ENCODE measurements around the gene MRPS7. TPM values are rescaled to one million over a fixed set of nuclear protein-coding genes. Genes with fewer than 3 reads are reported as not detected.
A peak's percentile ranks its signal among the peaks of the same experiment; 100 is the strongest.

The MRPS7 gene
- total and polyA plus RNA-seq, 2 donors (not counting 1 experiment from before 2014, with no cell fraction given), result 25.1 to 42.6 TPM

DNA sequence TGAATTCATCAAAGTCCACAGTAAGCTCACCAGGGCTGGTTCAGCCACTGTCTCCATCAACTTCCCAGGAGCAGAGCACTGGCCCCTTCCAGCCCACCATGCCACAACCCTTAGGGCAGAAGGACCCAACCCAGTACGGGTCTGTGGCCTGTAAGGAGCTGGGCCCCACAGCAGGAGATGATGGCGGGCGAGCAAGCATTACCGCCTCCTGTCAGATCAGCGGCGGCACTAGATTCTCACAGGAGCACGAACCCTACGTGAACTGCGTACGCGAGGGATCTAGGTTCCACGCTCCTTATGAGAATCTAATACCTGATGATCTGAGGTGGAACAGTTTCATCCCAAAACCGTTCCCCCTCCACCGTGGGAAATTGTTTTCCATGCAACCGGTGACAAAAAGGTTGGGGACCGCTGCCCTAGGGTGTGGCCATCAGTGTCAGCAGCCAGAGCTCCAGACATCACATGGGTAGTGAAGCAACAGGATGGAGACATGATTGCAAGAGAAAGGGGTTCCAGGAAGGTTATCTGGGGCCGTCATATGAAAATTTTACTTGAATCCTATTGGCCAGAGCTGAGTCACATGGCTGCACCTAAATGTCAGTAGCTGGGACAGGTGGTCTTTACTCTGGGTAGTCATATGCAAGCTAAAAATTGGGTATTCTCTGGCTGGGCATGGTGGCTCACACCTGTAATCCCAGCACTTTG is 40.0 kb downstream of the MRPS7 start:
- Histone ChIP-seq H3K9me3 (ENCODE audit: control extremely low read depth in 1 of 3, control insufficient read depth in 2 of 3, insufficient read depth in 1 of 3, low read length in 2 of 3) (peaks cover 0 to 2% (median 0%) of the 10 kb centered on the region in 3 donors), H3K9ac (ENCODE audit: low read length) (no peak overlapping the region), H3K4me1 (ENCODE audit: control insufficient read depth in 2 of 2, insufficient read depth in 2 of 2, low read length in 2 of 2) (peaks cover 17 to 22% of the 10 kb centered on the region in 2 donors), H4K20me1 (ENCODE audit: control insufficient read depth, insufficient read depth, low read length, poor library complexity, severe bottlenecking) (no peaks in the 10 kb centered on the region), H3K4me2 (replicated peaks; ENCODE audit: low read depth, low read length, poor library complexity, severe bottlenecking) (no peak overlapping the region), H3K27me3 (replicated peaks in 1 of 4; ENCODE audit: control extremely low read depth in 1 of 4, control insufficient read depth in 3 of 4, insufficient read depth in 4 of 4, low read length in 3 of 4) (no peaks in the 10 kb centered on the region), H3K79me2 (ENCODE audit: control insufficient read depth, insufficient read depth, low read length) (peaks cover 40% of the 10 kb centered on the region), H3K36me3 (replicated peaks in 1 of 2; ENCODE audit: control extremely low read depth in 1 of 2, control insufficient read depth in 1 of 2, extremely low read depth in 1 of 2, insufficient read depth in 2 of 2, low read length in 1 of 2) (no peaks in the 10 kb centered on the region), H2AFZ (ENCODE audit: insufficient read depth, low read depth, low read length, poor library complexity, severe bottlenecking) (no peak overlapping the region), H3K27ac (ENCODE audit: low read length in 2 of 2) (no peak overlapping the region), H3K4me3 (ENCODE audit: control extremely low read depth in 1 of 5, extremely low read depth in 1 of 5, insufficient read depth in 1 of 5, low read depth in 2 of 5, low read length in 4 of 5) (no peak overlapping the region)
- DNase-seq (no peak), ATAC-seq (ENCODE audit: low read depth) (no peak)
- ChIA-PET CTCF (interaction anchor here (1.1 to 1.2 kb wide), 2 partner anchors 8 to 52 kb away, joined by 3 to 4 read pairs; no protein-coding TSS in a partner anchor), POLR2A (no interaction called here)
- H3K4me3 Mint-ChIP-seq, result no peak overlapping the region
- no peaks in the 10 kb centered on the region for H3K9me3 Mint-ChIP-seq (ENCODE audit: insufficient read depth)
- intact Hi-C loops (cut with micrococcal nuclease), result no loop called here
- peaks cover 22% of the 10 kb centered on the region for H3K4me1 Mint-ChIP-seq
- no peak for TF ChIP-seq EZH2 (IDR thresholded peaks at IDR 0.05; ENCODE audit: borderline replicate concordance, insufficient read depth, low read depth, low read length, poor library complexity, severe bottlenecking)
- TF ChIP-seq, protein P1, sequence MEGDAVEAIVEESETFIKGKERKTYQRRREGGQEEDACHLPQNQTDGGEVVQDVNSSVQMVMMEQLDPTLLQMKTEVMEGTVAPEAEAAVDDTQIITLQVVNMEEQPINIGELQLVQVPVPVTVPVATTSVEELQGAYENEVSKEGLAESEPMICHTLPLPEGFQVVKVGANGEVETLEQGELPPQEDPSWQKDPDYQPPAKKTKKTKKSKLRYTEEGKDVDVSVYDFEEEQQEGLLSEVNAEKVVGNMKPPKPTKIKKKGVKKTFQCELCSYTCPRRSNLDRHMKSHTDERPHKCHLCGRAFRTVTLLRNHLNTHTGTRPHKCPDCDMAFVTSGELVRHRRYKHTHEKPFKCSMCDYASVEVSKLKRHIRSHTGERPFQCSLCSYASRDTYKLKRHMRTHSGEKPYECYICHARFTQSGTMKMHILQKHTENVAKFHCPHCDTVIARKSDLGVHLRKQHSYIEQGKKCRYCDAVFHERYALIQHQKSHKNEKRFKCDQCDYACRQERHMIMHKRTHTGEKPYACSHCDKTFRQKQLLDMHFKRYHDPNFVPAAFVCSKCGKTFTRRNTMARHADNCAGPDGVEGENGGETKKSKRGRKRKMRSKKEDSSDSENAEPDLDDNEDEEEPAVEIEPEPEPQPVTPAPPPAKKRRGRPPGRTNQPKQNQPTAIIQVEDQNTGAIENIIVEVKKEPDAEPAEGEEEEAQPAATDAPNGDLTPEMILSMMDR (IDR thresholded peaks at IDR 0.05), result no peak
- WGBS (ENCODE audit: insufficient coverage), result 94% methylated on average over 17 of the region's 17 CpGs
- H3K27ac Mint-ChIP-seq, result no peak overlapping the region
- H3K27me3 Mint-ChIP-seq, result no peaks in the 10 kb centered on the region

DNA sequence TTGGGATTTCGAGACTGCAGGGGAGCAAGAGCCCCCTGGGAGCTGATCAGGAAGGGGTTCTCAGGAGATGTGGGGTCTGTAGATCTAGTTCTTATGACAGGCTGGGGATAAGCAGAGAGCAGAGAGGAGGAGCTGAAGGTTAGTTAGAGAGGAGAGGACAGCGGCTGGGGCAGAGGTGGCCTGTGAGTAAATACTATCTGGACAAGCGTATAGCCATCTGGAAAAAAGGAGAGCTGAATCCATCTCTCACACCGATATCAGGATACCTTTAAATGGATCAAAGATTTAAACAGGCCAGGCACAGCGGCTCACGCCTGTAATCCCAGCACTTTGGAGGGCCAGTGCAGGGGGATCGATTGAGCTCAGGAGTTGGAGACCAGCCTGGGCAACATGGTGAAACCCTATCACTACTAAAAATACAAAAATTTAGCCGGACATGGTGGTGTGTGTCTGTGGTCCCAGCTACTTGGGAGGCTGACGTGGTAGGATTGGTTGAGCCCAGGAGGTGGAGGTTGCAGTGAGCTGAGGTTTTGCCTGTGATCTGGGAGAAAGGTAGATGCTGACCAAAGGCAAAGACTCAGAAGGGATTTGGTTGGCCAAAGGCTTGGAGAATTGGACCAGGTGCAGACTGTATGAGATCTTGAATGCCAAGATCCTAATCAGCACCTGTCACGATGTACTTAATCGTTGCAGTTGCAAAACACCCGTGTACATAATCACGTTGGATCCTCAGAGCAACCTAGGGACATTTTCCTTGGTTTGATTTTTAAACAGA is 46.5 kb downstream of the MRPS7 start:
- H3K27me3 Mint-ChIP-seq, result no peaks in the 10 kb centered on the region
- H4K20me1 ChIP-seq (ENCODE audit: control insufficient read depth, insufficient read depth, low read length, poor library complexity, severe bottlenecking), result no peaks in the 10 kb centered on the region
- TF ChIP-seq, protein P1 (IDR thresholded peaks at IDR 0.05), result no peak
- ATAC-seq (ENCODE audit: low read depth) (no peak), DNase-seq (no peak)
- H3K27me3 ChIP-seq (replicated peaks in 1 of 4; ENCODE audit: control extremely low read depth in 1 of 4, control insufficient read depth in 3 of 4, insufficient read depth in 4 of 4, low read length in 3 of 4), result no peaks in the 10 kb centered on the region
- H3K36me3 ChIP-seq (replicated peaks in 1 of 2; ENCODE audit: control extremely low read depth in 1 of 2, control insufficient read depth in 1 of 2, extremely low read depth in 1 of 2, insufficient read depth in 2 of 2, low read length in 1 of 2), result no peaks in the 10 kb centered on the region
- H3K27ac Mint-ChIP-seq, result peak overlapping the region; percentile 60
- CTCF ChIA-PET, result interaction anchor here (0.7 to 2.1 kb wide), 4 partner anchors 9 to 15 kb away, joined by 3 to 9 read pairs (median 6); no protein-coding TSS in a partner anchor
- no peak overlapping the region for H3K27ac ChIP-seq (ENCODE audit: low read length in 2 of 2)
- peaks cover 22 to 32% of the 10 kb centered on the region in 2 donors for H3K4me1 ChIP-seq (ENCODE audit: control insufficient read depth in 2 of 2, insufficient read depth in 2 of 2, low read length in 2 of 2)
- no peaks in the 10 kb centered on the region for H3K9me3 ChIP-seq (ENCODE audit: control extremely low read depth in 1 of 3, control insufficient read depth in 2 of 3, insufficient read depth in 1 of 3, low read length in 2 of 3)
- H3K4me3 Mint-ChIP-seq, result no peak overlapping the region
- POLR2A ChIA-PET, result no interaction called here
- H3K4me1 Mint-ChIP-seq, result peaks cover 23% of the 10 kb centered on the region
- intact Hi-C loops (cut with micrococcal nuclease), result no loop called here
- H3K9me3 Mint-ChIP-seq (ENCODE audit: insufficient read depth), result no peaks in the 10 kb centered on the region
- no peak overlapping the region for H3K4me3 ChIP-seq (ENCODE audit: control extremely low read depth in 1 of 5, extremely low read depth in 1 of 5, insufficient read depth in 1 of 5, low read depth in 2 of 5, low read length in 4 of 5)
- H3K4me2 ChIP-seq (replicated peaks; ENCODE audit: low read depth, low read length, poor library complexity, severe bottlenecking), result no peak overlapping the region
- WGBS (ENCODE audit: insufficient coverage), result 87% methylated on average over 10 of the region's 13 CpGs
- H3K9ac ChIP-seq (ENCODE audit: low read length), result no peak overlapping the region
- peaks cover 60% of the 10 kb centered on the region for H3K79me2 ChIP-seq (ENCODE audit: control insufficient read depth, insufficient read depth, low read length)
- H2AFZ ChIP-seq (ENCODE audit: insufficient read depth, low read depth, low read length, poor library complexity, severe bottlenecking), result no peak overlapping the region
